T-helper 2 cell treated with Interferon-gamma antibody and Interleukin-4, amounts not matched to agents 100 ng/mL and 5 ng/mL, for 36 hours (primary cell): ENCODE results near the gene TMLHE. TPM values are rescaled to one million over a fixed set of nuclear protein-coding genes. Genes with fewer than 3 reads are reported as not detected.
"Not testable (repeated sequence)": the region's sequence is repeated elsewhere in the genome, so short reads cannot be mapped to it uniquely, and the experiment has no call there.

Source experiments
- intact Hi-C: fragments of 100-400 bp; cut with micrococcal nuclease; formaldehyde crosslinking; loops from one replicate; pipeline ENCODE4 v1.15.1; 2023
- total RNA-seq: library from RNA; stranded (reverse); gene quantifications from 2 replicates; pipeline ENCODE4 v1.2.3, GENCODE V29; 2022

Gene TMLHE
- 9.5 and 10.3 TPM in 2 replicates for total RNA-seq

DNA sequence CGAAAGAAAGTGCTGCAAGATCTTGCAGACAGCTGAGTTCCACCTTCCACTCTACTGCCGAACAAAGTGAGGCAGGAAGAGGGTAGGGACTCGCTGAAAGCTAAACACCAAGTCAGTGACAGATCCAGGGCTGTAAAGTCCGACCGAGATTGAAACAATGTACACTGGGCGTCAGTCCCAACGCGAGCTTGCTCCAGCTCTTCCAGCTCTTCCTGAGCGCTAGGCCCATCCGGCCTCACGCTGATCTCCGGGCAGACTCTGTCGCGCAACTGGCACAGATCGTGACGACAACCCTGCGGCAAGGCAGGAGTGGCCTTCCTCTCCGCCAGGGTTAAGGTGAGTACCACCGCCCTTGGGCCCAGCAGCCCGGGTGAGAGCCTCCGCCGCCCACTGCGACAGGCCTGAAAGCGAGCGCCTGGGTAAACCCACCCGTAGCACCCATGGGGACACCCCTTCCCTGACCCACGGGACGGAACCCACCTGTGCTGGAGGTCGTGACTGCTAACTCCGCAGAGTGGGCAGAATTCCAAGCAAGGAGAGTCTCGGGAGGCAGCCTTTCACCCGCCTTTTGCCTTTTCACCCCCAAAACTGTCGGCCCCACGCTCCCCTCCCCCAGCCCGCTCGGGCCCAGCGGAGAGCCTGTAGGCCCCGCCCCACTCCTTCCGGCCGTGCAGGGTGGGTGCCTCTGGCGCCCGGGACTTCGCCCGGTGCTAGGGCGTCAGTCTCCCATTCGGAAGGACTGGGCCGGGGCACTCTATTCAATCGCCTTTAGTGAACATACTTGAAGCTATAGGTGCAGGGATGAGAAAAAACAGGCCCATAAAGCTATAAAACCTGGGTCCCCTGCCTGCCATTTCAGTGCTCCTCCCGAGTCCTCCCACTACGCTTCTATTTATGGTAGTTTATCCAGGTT lies at the start of gene TMLHE, which contains the start of gene SPRY3:
TSS of gene TMLHE (minus strand) at position 641 of the 913 bp plus-strand sequence. CDS start 67,676 bp downstream, outside the sequence.
TSS of gene SPRY3 (plus strand) at position 275 of the 913 bp plus-strand sequence.
- intact Hi-C loops = no loop called here

DNA sequence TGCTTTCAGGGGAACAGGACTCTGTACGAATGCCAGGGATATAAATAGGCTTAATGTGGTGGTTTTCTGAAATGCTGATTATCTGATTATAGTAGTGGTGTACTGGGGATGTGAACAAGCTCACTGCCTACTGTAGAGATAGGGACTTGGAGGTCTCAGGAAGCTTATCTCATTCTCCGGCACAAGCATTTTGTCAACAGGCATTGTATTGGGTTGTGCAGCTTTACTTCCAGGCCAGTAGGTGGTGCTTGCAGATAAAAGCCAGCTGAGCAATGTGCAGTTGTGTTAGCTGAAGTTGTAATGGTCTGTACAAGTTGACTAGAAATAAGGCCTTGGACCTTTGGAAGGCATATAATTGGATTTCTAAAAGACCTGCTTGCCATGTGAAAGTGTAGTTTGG lies 49.5 kb upstream of the TMLHE start:
- intact Hi-C loops = no loop called here

- intact Hi-C loops = no loop called here
Observed at GRCh38 chrX:155645180-155645579, 32.4 kb upstream of the TMLHE start.

DNA sequence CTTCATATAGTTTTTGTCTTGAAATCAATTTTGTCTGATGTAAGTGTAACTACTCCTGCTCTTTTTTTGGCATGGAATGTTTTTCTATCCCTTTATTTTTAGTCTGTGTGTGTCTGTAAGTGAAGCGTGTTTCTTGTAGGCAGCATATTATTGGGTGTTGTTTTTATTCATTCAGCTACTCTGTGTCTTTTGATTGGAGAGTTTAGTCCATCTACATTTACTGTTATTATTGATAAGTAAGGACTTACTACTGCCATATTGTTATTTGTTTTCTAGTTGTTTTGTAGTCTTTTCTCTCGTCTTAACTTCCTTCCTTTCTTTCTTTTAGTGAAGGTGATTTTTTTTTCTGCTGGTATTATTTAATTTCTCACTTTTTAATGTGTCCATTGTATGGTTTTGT lies 30.5 kb upstream of the TMLHE start:
- intact Hi-C loops = no loop called here

DNA sequence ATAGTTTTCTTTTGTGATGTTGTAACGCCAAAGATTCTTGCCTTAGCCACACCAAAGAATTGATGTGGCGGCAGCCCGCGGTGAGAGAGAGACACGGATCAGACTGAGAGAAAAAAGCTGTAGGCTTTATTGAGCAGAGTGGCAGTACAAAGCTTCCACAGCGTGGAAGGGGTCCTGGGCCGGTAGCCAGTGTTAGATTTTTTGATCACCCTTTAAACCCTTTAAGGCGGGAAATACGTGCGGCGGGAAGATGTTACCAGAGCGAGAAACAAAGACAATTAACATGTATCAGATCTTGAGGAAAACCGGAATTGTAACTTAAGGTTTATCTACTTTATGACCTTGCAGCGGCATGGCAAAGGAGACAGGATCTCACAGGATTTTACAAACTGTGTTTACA lies 28.6 kb upstream of the TMLHE start:
- intact Hi-C loops = not testable (repeated sequence)

- intact Hi-C loops = no loop called here
Observed at GRCh38 chrX:155637714-155638113, 25.0 kb upstream of the TMLHE start.

GRCh38 chrX:155635019-155635418 lies 22.3 kb upstream of the TMLHE start:
- intact Hi-C loops = not testable (repeated sequence)

GRCh38 chrX:155632431-155633100 lies 19.8 kb upstream of the TMLHE start:
- intact Hi-C loops = loop anchor here (1.0 kb wide), 1 partner anchor 21 kb away; no protein-coding TSS in a partner anchor

GRCh38 chrX:155620110-155620509 lies 7.4 kb upstream of the TMLHE start:
- intact Hi-C loops = not testable (repeated sequence)

DNA sequence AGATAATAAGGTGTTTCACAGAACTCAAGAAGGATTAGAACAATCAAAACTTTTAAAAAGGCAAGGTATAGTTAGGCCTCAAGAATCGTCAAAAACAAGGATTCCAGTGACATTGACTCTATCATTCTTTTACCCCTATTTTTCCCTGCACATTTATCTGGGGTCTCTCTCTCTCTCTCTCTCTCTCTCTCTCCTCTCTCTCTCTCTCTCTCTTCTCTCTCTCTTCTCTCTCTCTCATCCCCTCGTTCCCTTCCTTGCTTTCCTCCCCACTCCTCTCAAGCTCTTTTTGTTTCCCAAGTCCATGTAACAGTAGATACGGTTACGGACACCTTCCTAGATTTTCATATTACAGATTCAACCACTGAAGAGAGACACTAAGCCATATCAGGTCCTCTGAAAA lies 3.2 kb upstream of the TMLHE start:
- intact Hi-C loops = no loop called here

DNA sequence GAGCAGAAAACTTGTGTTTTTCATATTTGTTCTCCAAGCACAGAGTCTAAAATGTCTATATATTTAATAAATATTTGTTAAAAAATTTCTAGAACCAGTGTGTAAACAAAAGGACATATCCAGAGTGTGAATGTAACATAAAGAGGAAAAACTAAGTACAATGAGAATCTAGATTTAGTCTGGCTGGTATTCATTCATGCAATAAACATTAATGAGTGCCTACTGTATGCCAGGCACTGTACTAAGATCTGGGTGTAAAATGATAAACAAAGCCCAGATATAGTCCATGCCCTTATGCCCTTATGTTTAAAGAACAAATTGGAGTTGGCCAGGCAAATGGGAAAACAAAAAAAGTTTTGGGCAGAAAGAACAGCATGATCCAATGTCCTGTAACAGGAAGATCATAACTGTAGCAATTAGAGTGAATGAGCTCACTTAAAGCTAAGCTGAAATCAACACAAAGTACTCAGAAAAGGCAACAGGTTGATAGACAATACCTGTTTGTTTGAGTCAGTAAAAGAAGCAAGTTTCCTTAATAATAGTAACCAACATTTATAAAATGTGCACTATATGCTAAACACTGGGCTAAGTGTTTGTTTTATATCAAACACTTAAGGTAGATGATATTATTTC lies 1.3 kb upstream of the TMLHE start:
- intact Hi-C loops = no loop called here

DNA sequence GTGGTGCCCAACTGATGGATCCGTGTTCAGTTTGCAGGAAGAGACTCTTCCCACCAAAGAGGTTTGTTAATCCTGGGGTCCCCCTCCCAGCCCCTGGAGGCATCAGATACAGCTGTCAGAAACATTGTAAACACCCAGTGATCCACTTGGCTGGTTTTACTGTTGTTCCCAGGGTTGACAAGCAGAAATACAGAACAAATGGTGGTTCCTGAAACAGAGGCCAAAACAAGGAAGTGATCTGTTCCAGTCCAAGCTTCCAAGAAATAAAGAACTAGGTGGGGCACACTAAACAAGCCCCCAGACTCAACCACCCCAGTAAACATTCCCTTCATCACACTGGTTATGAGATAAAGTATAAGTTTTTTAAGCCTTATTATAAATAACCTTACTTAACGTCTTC lies 1.4 kb downstream of the TMLHE start:
- intact Hi-C loops = loop anchor here (1.0 kb wide), 1 partner anchor 21 kb away; no protein-coding TSS in a partner anchor

GRCh38 chrX:155592981-155593380 lies 19.8 kb downstream of the TMLHE start:
- intact Hi-C loops = no loop called here

GRCh38 chrX:155592331-155592730 lies 20.4 kb downstream of the TMLHE start:
- intact Hi-C loops = no loop called here

DNA sequence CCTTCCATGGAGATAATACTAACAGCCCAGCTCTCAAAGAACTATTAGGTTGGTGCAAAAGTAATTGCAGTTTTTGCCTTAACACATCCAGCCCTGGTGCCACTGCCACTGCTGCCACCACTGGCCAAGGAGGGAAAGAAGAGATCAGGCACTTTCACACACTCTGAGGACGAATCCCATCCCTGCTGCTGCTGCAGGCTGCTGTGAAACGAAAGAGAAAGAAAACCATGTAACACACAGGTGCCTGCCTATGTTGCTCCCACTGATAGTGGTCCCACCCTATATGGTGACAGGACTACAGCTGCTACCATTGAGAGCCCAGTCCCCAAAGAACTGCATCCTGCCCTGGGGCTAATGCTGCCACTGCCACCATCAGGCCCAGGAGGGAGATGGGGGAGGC lies 35.1 kb downstream of the TMLHE start:
- intact Hi-C loops = no loop called here

DNA sequence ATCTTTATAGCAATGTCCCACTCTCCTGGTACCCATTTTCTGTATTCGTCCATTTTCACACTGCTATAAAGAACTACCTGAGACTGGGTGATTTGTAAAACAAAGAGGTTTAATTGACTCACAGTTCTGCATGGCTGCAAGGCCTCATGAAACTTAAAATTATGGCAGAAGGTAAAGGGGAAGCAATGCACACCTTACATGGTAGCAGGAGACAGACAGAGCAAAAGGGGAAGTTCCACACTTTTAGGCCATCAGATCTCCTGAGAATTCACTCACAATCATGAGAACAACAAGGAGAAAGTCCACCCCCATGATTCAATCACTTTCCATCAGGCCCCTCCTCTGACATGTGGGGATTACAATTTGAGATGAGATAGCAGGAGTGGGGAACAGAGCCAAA lies 49.7 kb downstream of the TMLHE start:
- intact Hi-C loops = no loop called here

GRCh38 chrX:155544881-155545280 lies 67.9 kb downstream of the TMLHE start:
- intact Hi-C loops = no loop called here

DNA sequence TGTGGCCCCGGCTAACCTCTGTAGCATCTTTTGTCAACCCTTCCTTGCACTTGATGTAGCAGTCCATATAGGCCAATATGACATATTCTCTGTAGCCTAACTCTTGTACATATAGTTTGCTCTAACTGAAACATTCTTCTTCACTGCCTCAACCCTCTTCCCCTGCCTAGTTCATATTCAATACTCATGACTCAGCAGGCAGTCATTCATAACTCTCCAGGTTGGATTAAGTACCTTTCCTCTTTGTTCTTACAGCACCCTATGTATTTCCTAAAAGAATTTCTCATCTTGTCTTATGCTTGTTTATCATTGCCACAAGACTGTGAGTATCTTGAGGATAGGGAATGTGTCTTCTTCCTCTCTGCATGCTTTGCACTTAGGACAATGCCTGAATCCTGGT lies 76.9 kb downstream of the TMLHE start:
- intact Hi-C loops = no loop called here

- intact Hi-C loops = no loop called here
Observed at GRCh38 chrX:155534800-155535199, 78.0 kb downstream of the TMLHE start.

GRCh38 chrX:155527023-155527422 lies 85.7 kb downstream of the TMLHE start:
- intact Hi-C loops = not testable (repeated sequence)

- intact Hi-C loops = no loop called here
Observed at GRCh38 chrX:155514225-155514624, 98.5 kb downstream of the TMLHE start.

- intact Hi-C loops = no loop called here
Observed at GRCh38 chrX:155505296-155505695, 107.5 kb downstream of the TMLHE start.
